Right kidney (tissue), 1 donor: ENCODE results near the gene CDK4.

Source experiments
- DNase-seq: peaks from one replicate; pipeline ENCODE4 v3.0.0-alpha.2; 2016

The CDK4 gene

DNA sequence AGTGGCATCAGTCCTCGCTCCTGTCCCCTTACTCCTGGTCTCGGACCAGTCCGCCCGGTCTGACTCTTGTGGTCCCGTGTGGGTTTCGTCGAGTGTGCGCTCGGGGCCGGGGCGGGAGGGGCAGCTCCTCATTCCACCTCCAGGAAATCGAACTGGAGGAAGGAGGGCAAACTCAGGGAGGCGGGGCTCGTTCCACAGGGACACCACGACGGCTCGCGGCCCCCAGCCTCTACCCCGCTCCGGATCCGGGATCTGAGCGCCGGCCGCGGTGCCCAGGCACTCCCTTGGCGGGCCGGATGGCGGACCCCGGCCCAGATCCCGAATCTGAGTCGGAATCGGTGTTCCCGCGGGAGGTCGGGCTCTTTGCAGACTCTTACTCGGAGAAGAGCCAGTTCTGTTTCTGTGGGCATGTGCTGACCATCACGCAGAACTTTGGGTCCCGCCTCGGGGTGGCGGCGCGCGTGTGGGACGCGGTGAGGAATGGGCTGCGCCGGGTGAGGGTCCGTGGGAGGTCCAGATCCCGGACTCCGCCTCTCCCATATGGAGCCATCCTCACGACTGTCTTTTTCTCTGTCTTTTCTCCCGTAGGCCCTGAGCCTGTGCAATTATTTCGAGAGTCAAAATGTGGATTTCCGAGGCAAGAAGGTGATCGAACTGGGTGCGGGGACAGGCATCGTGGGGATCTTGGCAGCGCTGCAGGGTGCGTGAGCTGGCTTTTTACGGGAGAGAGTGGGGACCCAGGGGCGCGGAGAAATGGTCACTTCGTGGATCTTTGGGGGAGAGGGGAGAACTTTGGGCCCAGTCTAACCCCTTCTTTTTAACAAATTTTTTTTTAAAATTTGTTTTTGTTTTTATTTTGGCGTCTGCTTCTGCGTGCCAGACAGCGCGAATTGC, 20.6 kb upstream of the CDK4 start, which contains the start of gene EEF1AKMT3:
Gene EEF1AKMT3 (plus strand): TSS at position 186 of the 894 bp plus-strand sequence. CDS start 111 bp downstream, at position 297.
- peak; percentile 85 for DNase-seq

GRCh38 chr12:57771873-57772428, 19.8 kb upstream of the CDK4 start, which contains the start of gene METTL1:
METTL1 (minus strand) TSS chr12:57772105; CDS start chr12:57772083, 22 bp downstream.
- peak; percentile 98 for DNase-seq

GRCh38 chr12:57771236-57771872, 19.2 kb upstream of the CDK4 start:
- DNase-seq = no peak

DNA sequence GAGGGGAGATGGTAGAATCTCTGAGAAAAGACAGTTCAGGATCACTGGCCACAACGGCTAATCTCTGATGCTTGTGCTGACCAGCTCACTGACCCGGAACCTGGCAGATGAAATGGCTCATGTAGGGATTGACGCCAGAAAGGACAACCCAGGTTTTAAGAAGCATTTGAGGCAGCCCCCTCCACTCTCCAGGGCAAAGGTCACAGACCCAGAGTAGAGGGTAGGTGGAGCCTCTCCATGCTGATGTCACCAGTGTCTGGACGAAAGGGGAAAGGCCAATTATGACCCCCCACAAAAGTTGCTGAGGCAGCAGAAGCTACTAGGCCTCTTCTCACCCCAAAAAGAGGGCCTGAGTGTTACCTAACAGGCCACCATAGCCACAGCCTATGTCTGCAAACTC, 18.6 kb upstream of the CDK4 start:
- DNase-seq = no peak

DNA sequence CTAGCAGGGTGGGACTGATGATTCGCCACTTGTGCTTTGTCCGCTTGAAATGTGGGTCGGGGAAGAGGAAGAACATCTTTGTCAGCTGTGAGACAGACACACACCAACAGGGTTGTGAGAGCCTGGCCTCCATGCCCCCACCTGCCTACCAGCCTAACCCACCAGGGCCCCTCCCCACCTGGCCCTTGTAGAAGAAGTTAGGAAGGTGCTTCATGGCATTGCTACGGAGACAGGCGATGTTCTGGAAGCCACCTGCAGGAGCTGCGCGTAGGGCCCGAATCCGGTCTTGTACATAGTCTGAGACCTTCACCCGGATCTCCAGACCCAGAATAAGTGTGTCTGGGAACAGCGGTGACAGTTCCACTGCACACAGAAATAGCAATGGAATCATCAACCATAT, 17.5 kb upstream of the CDK4 start:
- no peak for DNase-seq

DNA sequence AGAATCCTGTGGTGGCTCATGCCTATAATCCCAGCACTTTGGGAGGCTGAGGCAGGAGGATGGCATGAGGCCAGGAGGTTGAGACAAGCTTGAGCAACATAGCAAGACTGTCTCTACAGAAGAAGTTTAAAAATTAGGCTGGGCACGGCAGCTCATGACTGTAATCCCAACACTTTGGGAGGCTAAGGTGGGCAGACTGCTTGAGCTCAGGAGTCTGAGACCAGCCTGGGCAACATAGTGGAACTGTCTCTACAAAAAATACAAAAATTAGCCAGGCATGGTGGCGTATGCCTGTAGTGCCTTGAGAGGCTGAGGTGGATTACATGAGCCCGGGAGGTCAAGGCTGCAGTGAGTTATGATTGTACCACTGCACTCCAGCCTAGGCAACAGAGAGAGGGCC, 15.8 kb upstream of the CDK4 start:
- DNase-seq = no peak

DNA sequence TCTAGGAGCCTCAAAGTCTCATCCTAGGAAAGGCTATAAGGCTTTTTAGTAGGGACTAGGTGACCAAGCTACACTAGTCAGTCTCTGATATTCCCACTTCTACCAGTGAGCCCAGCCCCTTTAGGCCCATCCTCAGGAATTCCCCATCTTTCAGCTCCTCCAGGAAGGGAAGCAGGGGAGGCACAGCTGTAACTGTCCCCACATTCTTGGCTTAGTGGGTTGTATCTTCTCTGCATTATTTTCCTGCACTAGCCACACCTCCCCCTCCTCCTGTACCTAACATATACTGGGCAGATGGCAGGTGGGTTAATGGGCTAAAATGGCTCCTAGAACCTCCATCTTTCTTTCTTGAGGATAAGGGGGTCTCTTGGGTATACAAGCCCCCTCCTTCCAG, 15.2 kb upstream of the CDK4 start:
- no peak for DNase-seq

DNA sequence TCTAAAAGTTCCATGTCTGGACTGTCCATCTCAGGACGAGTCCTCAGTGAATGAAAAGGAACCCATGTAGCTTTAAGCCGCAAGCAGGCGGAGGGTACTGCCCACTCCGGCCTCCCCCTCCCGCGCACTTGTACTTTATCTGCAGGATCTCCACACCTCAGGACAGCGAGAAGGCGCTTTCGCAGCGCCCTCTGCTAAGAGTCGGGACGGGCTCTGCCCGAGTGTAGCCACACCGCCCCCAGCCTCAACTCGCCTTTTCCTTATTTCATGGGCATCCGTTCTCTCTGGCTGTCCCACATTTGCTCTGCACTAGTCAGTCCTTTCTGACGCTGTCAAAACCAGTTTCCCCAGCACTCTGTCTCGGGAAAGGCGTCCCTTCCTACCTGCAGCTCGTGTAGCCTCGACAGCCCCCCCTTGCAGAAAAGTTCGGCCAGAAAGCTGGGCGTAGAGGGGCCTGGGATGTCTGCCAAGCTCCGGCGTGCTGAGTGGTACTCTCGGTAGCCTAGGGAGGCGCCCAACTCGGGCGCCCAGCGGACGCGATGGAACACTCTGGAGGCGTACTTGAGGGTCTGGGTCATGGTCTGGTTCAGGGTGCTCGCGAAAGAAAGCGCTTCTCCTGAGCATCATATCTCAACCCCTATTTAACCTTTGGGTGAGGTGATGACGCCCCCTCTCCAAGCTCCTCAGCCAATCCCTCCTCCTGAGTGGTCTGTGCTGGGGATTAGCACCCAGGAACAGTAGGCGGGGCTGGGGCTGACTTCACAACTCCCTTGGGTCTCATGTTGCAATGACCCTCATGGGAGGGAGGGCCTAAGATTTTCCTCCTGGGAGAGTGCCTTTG, 14.6 kb upstream of the CDK4 start, which contains the start of gene CYP27B1:
Gene CYP27B1 (minus strand): TSS at position 615 of the 841 bp plus-strand sequence. CDS start 37 bp downstream, at position 578.
- DNase-seq = peak; percentile 38

DNA sequence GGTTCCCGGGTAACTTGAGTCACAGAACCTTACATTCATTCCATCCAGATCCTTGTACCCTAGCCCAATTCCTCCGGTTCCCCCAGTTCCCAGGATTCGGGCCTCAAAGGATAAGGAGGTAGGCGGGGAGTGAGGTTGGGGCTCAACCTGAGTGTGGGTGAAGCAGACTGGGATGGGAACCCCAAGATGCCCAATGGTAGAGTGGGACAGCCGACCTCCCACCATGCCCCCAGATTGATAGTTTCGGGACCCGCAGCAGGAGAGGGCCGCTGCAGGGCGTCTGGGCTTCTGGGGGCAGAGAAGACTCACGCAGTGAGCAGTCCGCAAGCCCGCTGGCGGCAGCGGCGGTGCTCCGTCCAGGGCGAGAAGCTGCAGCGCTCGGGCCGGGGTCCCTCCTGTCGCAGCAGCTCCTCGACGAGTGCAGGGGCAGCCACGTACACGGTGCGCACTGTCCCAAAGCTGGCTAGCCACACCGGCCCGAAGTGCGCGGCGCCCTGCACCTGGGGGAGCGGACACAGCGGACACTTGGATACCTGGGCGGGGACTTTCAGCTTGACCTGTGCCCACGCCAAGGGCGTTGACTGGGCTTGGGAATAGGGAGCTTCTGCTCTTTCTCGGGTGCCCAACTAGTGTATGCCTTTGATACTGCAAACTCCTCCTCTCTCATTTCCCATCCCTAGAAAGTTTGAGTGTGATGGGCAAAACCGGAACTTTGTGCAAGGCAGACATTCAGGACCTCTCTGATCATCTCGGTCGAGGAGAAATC, 13.8 kb upstream of the CDK4 start:
- no peak for DNase-seq

GRCh38 chr12:57765003-57765697, 13.0 kb upstream of the CDK4 start:
- DNase-seq = peak; percentile 60

DNA sequence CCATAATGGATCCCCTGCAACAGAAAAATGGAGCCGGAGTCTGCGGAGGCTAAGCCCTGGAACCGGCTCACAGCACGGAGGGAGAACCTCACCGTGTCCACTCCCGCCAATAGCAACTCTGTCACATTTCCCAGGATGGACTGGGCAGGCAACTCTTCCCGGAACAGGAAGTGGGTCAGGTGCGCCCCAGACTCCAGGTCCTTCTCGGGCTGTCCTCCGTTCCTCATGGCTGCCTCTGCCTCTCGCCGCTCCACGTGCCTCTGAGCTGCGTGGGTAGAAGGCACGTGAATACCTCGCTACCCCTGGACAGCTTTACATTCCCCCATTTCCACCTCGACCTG, 12.5 kb upstream of the CDK4 start:
- no peak for DNase-seq

GRCh38 chr12:57763881-57764661, 12.0 kb upstream of the CDK4 start:
- no peak for DNase-seq

- no peak for DNase-seq
Observed at GRCh38 chr12:57762463-57762862, 10.4 kb upstream of the CDK4 start.

DNA sequence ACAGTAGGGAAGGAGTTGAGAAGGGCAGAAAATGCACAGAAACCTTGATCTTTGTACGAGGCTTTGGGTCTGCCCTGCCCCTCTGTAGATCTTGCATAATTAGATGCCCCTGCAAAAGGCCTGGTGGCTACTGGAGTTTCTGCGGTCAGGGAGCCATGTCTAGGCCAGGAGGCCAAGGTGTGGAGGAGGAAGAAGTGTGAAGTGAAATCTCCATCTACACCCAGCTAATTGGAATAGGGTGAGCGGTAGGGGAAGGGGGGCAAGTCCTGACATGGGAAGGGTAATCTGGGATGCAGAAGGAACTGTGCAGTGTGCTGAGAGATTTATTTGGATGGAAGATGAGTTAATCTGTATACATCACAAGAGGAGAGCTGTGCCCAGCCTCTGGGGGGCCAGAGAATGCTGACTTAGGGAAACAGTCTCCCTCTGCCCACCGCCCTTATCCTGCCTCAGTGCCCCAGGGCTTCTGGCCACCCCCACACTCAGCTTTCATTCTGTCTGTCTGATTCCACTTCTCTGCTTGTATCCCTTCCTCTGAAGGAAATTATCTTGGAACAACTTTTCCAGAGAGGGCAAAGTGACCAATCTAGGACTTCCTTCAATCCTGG, 9.4 kb upstream of the CDK4 start:
- DNase-seq = no peak

GRCh38 chr12:57760347-57760982, 8.4 kb upstream of the CDK4 start:
- no peak for DNase-seq

DNA sequence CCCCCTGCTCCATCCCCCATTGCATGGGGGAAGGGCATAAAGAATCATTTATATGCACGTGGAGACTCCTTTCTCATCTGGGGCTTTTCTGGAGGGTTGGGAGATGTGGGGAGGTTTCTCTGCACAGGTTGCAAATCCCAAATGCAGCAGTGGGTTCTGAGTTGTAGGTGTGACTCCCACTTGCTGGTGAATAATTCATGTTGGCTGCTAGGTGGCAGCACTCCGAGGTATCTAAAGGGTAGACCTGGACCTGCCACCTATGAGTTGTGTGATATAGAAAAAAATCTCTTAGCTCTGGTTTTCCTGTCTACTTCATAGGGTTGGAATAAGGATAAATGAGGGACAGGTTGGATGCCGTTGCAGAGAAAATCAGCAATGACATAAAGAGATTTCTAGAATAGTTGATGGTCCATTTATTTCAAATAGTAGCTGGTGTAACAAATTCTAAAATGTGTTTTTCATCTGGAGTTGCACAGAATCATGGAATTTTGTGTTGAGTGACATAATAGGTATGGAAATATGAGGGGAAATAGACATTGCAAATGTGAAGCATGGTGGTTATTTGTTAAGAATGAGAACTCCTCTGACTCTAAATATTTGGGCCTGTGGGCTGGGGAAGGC, 7.4 kb upstream of the CDK4 start:
- DNase-seq = no peak

DNA sequence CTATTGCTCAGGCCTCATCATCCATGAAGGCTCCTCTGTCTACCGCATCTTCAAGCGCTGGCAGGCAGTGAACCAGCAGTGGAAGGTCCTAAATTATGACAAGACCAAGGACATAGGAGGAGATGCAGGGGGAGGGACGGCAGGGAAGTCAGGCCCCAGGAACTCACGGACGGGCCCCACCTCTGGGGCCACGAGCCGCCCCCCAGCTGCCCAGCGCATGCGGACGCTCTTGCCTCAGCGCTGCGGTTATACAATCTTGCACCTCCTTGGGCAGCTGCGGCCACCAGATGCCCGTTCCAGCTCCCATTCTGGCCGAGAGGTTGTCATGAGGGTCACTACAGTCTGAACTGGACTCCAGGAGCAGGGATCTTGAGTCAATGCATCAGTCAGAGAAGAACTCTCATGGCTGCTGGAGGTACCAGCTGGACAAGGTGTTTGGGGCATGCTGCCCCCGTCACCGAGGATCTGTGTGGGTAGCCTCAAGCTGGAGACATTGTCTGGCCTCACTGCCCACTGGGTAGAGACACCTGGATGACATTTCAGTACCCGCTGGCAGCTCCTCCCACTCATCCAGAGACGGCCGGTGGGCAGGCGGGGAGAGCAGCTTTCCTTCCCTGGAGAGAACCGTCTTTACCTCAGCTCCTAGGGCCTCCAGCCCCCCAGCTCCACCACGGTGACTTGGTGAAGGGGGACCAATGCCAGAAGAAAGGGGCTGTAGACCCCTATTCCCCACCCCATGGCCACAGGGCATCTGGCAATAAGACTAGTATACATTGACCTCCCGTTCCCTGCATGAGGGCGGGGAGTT, 6.6 kb upstream of the CDK4 start:
- no peak for DNase-seq

DNA sequence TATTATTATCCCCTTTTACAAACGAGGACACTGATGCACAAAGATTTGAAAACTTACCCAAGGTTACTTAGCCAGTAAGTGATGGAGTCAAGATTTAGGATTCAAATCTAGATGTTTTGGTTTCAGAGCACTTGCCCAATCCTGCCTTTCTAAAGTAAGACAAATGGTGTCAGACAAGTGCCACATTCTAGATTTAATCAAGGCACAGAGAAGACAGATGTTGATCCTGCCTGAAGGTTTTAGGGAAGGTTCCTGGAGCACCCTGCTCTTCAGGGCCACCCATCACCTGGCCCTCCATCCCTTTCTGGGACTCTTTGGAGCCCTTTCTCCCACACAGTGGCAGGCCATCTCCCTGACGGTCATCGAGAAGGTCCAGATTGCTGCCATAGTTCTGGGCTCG, 5.7 kb upstream of the CDK4 start:
- no peak for DNase-seq
